Upper lobe of left lung (tissue), 6 donors: Measurements from ENCODE around the gene GALNT7. TPM values are rescaled to one million over a fixed set of nuclear protein-coding genes. Genes with fewer than 3 reads are reported as not detected.
A peak's percentile ranks its signal among the peaks of the same experiment; 100 is the strongest.

Experiments used
- ATAC-seq, 2 donors: fragments of 200-7000 bp; cut with Tn5 transposase; one replicate each; pipeline ENCODE4 v1.9.1; 2022; ENCODE audit warnings: mild to moderate bottlenecking in 2 of 2, moderate library complexity in 2 of 2; ENCODE audit not compliant: low FRiP score in 2 of 2
- DNase-seq, 2 donors: peaks; one replicate each; pipeline ENCODE4 v3.0.0-alpha.2; 2019 to 2020
- H3K27ac ChIP-seq, 4 donors: fragments of 200-600 bp; sonication (generic); one replicate each; pipeline ENCODE4 v1.5.1; 2016 to 2019
- H3K27me3 ChIP-seq, 4 donors: fragments of 200-600 bp; sonication (generic); one replicate each; pipeline ENCODE4 v1.5.1; 2017 to 2019
- H3K36me3 ChIP-seq, 4 donors: fragments of 200-600 bp; sonication (generic); one replicate each; pipeline ENCODE4 v1.5.1; 2016 to 2019
- H3K4me1 ChIP-seq, 4 donors: fragments of 200-600 bp; sonication (generic); one replicate each; pipeline ENCODE4 v1.5.1; 2018 to 2019
- H3K4me3 ChIP-seq, 4 donors: fragments of 200-600 bp; sonication (generic); one replicate each; pipeline ENCODE4 v1.5.1; 2017 to 2019; ENCODE audit warnings: mild to moderate bottlenecking in 2 of 4, moderate library complexity in 1 of 4
- H3K9me3 ChIP-seq, 4 donors: fragments of 200-600 bp; sonication (generic); one replicate each; pipeline ENCODE4 v1.5.1; 2018 to 2019
- CTCF ChIP-seq, 6 experiments: fragments of 450-650 bp in 4 of 6; fragments of 200-600 bp in 2 of 6; sonication (generic) in 2 of 6; IDR thresholded peaks; one replicate each; pipeline ENCODE4 v1.5.1; 2016 to 2019; ENCODE audit warnings: antibody characterized with exemption in 6 of 6
- EP300 ChIP-seq, 4 donors: sonication (generic); formaldehyde crosslinking; IDR thresholded peaks; one replicate each; pipeline ENCODE4 v1.5.1; 2017; ENCODE audit warnings: antibody characterized with exemption in 4 of 4, control low read depth in 2 of 4
- POLR2A ChIP-seq, 4 donors: fragments of 450-650 bp; IDR thresholded peaks; one replicate each; pipeline ENCODE4 v1.5.1; 2016 to 2017; ENCODE audit warnings: antibody characterized with exemption in 4 of 4, mild to moderate bottlenecking in 2 of 4
- POLR2AphosphoS5 ChIP-seq, 2 donors: sonication (generic); formaldehyde crosslinking; IDR thresholded peaks; one replicate each; pipeline ENCODE4 v1.5.1; 2017; ENCODE audit warnings: antibody characterized with exemption in 2 of 2
- WGBS, 2 donors: methylation state at CpG; one replicate each; pipeline ENCODE4 v1.1.5; 2017 to 2018; 5-methylcytosine and 5-hydroxymethylcytosine counted together
- small RNA-seq, 4 donors: library from RNA; depleted of rRNA; stranded (forward); fragments of <200 nt; gene quantifications; one replicate each; pipeline ENCODE3, GENCODE V24; 2016
- total RNA-seq, 6 donors: library from RNA; depleted of rRNA in 4 of 6; stranded (reverse); fragments of >200 nt in 4 of 6; gene quantifications; one replicate each; pipeline versions ENCODE4 v1.1.0 to v1.2.1, GENCODE V29; 2016 to 2021
- donor health status: DM: no; HTN: no; CAD: no; lungs with moderate emphysema.
- donor health status: DM: no; HTN: yes; CAD: no; lungs with severe emphysema.

The GALNT7 gene
- total RNA-seq, 6 donors from 2014 or later: 5.0 to 68.1 (median 20.1) TPM

GRCh38 chr4:173371292-173372192 is 202.9 kb downstream of the GALNT7 start:
- H3K27ac ChIP-seq: peak overlapping the region; percentile 90 to 97 (median 92)
- no peaks in the 10 kb centered on the region for H3K27me3 ChIP-seq
- peaks cover 0 to 3% (median 0%) of the 10 kb centered on the region in 4 donors for H3K36me3 ChIP-seq
- H3K9me3 ChIP-seq: no peaks in the 10 kb centered on the region
- 1% methylated on average over 32 to 53 of the region's 68 CpGs for WGBS, 2 donors
- TF ChIP-seq EP300 (IDR thresholded peaks at IDR 0.05) (no peak), POLR2A (IDR thresholded peaks at IDR 0.05) (peak in 2 of 4 donors; percentile 23 to 54), CTCF (IDR thresholded peaks at IDR 0.05) (peak in 1 of 6 experiments; percentile 10), POLR2AphosphoS5 (IDR thresholded peaks at IDR 0.05) (peak in 1 of 2 donors; percentile 46)
- ATAC-seq (peak in 1 of 2 donors; percentile 56), DNase-seq (peak; percentile 55 to 91)
- H3K4me1 ChIP-seq: peaks cover 8 to 31% (median 17%) of the 10 kb centered on the region in 4 donors
- peak overlapping the region; percentile 73 to 94 (median 90) for H3K4me3 ChIP-seq

Small RNA genes within 50 kb of the gene (small RNA-seq; reads per million reads assigned to genes)
- 0 reads per million in 4 donors for gene MIR548T
- 0 reads per million in 4 donors for gene RN7SL253P

Other genes starting within 250 kb of the GALNT7 start
- gene HMGB2, start 165.5 kb downstream of the GALNT7 start, total RNA-seq: 10 to 100 TPM; 37.5 to 72.7 (median 54.8) TPM
- gene SAP30, start 202.1 kb downstream of the GALNT7 start, total RNA-seq: 10 to 100 TPM; 15.0 to 39.8 (median 18.8) TPM
- under 1 TPM in 2 of 6 donors, not detected in 4; 0.09 to 0.27 TPM for gene SCRG1, start 230.3 kb downstream of the GALNT7 start, total RNA-seq